GM18951 (cell line): Measurements from ENCODE around the gene GNAS.

Experiments
- POLR2A ChIP-seq: IDR thresholded peaks from 4 replicates; pipeline ENCODE4 v1.6.1; 2011; ENCODE audit warnings: mild to moderate bottlenecking; ENCODE audit not compliant: insufficient read length, insufficient read depth; ENCODE audit errors: extremely low read depth
- in situ Hi-C: fragments of 300-500 bp; cut with MboI; formaldehyde crosslinking; loops from one replicate; pipeline ENCODE4 v1.12.0; 2022; ENCODE audit warnings: low sequenced_read_pairs, mixed read lengths, inconsistent platforms; ENCODE audit not compliant: unreplicated experiment

GNAS gene

GRCh38 chr20:58869662-58870227, 17.2 kb downstream of the GNAS start:
- TF ChIP-seq POLR2A: no peak
- in situ Hi-C loops: loop anchor here (5.0 to 25.0 kb wide), 2 partner anchors 338 to 593 kb away; no protein-coding TSS in a partner anchor

DNA sequence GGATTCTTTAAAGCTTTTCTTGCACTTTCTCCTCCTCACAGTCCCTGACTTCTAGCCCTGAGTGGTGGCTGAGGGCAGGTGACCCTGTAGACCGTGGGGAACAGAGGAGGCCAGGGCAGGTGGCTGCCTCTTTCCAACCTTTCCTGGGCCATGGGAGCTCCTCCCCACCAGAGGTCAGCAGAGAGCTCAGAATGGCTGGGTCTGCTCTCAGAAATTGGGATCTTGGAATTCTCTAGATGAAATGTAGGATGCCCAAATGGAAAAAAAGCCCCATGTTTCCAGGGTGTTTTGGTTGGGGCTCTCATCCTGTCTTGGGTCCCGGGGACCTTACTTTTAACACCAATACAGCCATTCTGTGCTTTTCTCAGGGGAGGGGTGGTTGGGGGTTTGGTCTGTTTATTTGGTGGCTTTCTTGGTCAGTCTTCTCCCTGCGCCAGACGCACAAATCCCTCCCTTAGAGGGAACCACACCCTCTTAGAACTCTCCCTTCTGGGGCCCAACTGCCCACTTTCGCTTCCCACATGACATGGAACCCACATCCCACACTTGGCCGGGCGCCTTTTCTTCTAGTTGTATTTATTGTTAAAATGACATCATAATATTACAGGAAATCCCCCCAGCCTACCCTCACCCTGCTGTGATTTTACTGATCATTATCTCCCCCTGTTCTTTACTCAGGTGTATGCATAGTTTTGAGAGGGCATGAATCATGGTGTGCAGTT, 17.9 kb downstream of the GNAS start:
- in situ Hi-C loops: loop anchor here (25.0 kb wide), 1 partner anchor 592 kb away; no protein-coding TSS in a partner anchor
- TF ChIP-seq POLR2A: no peak

- in situ Hi-C loops: loop anchor here (25.0 kb wide), 1 partner anchor 591 kb away; no protein-coding TSS in a partner anchor
- TF ChIP-seq POLR2A: no peak
Measured at GRCh38 chr20:58871533-58872102, 19.1 kb downstream of the GNAS start.

GRCh38 chr20:58874469-58874868, 22.0 kb downstream of the GNAS start:
- in situ Hi-C loops: loop anchor here (25.0 kb wide), 1 partner anchor 588 kb away; no protein-coding TSS in a partner anchor
- TF ChIP-seq POLR2A: no peak

DNA sequence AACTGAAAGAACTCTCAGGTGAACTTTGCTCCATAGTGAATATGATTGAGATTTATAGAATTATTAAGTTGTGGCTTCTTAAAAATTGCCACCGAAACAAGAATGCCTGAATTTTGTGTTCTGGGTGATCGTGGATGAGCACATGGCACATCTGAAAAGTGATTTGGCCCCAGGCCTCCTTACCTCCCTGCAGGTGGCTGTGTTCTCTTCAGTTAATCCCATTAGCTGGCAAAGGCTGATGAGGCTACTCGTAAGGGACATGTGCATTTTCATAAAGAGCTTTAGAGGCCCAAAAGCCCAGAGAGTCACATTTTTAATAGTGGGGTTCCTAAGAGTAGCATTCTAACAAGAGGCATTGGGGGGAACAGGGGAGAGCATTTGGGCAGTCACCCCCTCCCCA, 22.6 kb downstream of the GNAS start:
- TF ChIP-seq POLR2A: no peak
- in situ Hi-C loops: no loop called here

- TF ChIP-seq POLR2A: no peak
- in situ Hi-C loops: no loop called here
Measured at GRCh38 chr20:58875541-58876134, 23.1 kb downstream of the GNAS start.

DNA sequence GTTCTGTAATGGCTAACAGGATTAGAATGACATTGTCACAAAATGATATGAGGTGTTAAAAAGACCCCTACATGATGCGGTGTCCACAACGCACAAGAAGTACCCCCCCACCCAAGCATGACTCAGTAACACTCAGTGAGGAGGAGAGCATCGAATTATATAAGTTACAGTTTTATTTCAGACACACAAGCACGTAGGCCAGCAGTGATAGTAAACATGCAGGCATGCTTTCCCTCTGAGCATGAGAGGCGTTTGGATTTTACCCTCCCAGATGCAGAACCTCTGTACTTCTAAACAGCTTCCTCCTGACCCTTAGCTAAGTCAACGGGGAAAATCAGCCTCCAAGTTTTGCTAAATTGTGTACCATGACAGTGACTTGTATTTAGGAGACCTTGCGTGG, 23.9 kb downstream of the GNAS start:
- in situ Hi-C loops: no loop called here
- no peak for TF ChIP-seq POLR2A

DNA sequence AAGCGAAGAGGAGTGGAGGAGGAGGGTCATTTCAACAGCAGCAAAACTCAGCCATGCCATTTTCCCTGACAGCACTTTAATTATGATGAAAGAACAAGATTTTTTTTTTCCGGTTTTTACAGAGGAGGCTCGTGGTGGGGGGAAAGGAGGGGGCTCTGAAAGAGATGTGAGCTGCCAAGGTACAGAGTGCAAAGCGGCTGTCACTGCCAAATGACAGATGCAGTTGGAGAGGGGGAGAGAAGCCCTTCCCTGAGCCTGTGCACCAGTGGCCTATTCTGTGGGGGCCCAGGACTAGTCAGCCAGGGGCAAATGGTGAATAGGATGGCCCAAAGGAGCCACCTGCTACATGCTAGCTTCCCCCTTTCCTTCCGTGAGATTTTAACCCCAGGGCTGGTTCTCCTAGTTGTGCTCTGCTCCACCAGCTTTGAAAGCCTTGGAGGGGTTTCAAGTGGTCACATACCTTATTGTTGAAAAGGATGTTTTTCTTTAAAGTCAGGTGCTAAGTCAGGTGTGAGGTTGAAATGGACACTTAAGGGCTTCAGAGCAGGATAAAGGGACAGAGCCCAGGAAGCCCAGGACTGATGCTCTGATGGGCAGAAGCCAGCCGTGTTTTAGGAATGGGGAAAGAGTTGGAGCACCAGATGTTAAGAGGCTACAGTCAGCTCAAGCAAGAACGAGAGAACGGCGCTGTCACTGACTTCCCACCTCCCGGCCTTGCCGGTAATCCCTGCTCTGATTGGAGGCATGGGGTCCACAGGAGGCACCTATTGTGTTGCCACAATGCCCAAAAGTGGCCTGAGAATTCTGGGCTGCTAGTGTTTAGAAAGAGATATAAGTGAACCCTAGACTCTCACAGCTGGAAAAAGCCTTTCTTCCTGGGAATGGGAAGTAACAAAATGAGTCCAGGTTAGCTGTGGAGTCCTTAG, 24.8 kb downstream of the GNAS start:
- in situ Hi-C loops: no loop called here
- TF ChIP-seq POLR2A: no peak

- TF ChIP-seq POLR2A: no peak
- in situ Hi-C loops: no loop called here
Measured at GRCh38 chr20:58877976-58878360, 25.5 kb downstream of the GNAS start.

DNA sequence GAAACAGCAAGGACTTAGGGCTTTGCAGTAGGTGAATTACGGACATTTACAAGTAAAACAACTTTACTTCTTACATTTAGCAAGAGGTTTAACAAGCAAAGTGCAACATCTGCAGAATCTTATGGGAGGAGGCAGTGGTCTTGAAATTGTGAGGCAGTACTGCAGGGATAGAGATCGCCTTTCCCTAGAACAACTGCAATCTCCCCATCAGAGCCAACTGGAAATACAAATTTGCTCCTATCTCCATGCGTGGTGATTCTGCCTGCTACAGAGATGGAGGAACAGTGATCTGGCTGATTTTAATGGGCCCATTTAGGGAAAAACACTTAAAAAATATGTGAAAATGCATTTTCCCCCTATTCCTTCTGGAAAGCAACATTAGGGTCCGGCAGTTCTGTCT, 25.9 kb downstream of the GNAS start:
- in situ Hi-C loops: no loop called here
- TF ChIP-seq POLR2A: no peak

GRCh38 chr20:58880441-58880840, 27.9 kb downstream of the GNAS start:
- in situ Hi-C loops: no loop called here
- TF ChIP-seq POLR2A: no peak

- TF ChIP-seq POLR2A: no peak
- in situ Hi-C loops: no loop called here
Measured at GRCh38 chr20:58880994-58881752, 28.7 kb downstream of the GNAS start.

DNA sequence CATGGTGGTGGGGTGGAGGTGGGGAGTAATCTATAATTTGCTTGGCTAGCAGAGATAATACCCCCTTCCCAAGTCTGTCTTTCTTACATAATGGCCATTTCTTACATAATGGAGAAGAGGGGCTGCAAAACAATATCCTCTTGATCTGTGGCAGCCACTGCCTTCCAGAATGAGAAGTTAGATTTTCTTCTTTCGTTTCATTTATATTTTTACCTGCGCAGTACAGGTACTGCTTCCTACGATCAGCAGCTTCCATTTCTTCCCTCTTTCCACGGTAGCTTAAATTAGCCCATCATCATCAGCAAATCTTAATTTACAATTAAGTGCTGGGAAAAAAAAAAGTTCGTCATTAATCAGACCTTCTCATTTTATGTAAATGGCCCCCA, 30.2 kb downstream of the GNAS start:
- in situ Hi-C loops: no loop called here
- no peak for TF ChIP-seq POLR2A
